Fibroblast of lung (primary cell): ENCODE results near the gene UBE2L3. TPM values are rescaled to one million over a fixed set of nuclear protein-coding genes. Genes with fewer than 3 reads are reported as not detected.
"Not testable (repeated sequence)": the region's sequence is repeated elsewhere in the genome, so short reads cannot be mapped to it uniquely, and the experiment has no call there.

Experiments
- DNase-seq, 2 donors: peaks; one replicate each; pipeline versions ENCODE4 v3.0.0 to v3.0.0-alpha.2; 2010; ENCODE audit warnings: low read depth in 2 of 2
- H2AFZ ChIP-seq: 2 replicates; pipeline ENCODE4 v1.5.1; 2012; ENCODE audit warnings: low read length, control low read depth, inconsistent platforms
- H3K27ac ChIP-seq: 2 replicates; pipeline ENCODE4 v1.5.1; 2011; ENCODE audit warnings: low read length, control low read depth; ENCODE audit not compliant: insufficient read depth
- H3K27me3 ChIP-seq: 2 replicates; pipeline ENCODE4 v1.5.1; 2011; ENCODE audit warnings: mild to moderate bottlenecking, low read length; ENCODE audit not compliant: control insufficient read depth, insufficient read depth
- H3K36me3 ChIP-seq: 2 replicates; pipeline ENCODE4 v1.5.1; 2011; ENCODE audit warnings: low read length; ENCODE audit not compliant: control insufficient read depth, insufficient read depth
- H3K4me1 ChIP-seq: 2 replicates; pipeline ENCODE4 v1.5.1; 2011; ENCODE audit warnings: low read length; ENCODE audit not compliant: control insufficient read depth, insufficient read depth; ENCODE audit errors: extremely low read depth
- H3K4me2 ChIP-seq: 2 replicates; pipeline ENCODE4 v1.5.1; 2011; ENCODE audit warnings: low read length, control low read depth; ENCODE audit not compliant: insufficient read depth; ENCODE audit errors: extremely low read depth
- H3K4me3 ChIP-seq, 4 experiments: fragments of 200-600 bp in 1 of 4; sonication (generic) in 1 of 4; replicated peaks in 1 of 4; 2 replicates each; pipeline ENCODE4 v1.5.1; 2011 to 2016; ENCODE audit warnings: low read length in 4 of 4, low read depth in 3 of 4, mild to moderate bottlenecking in 3 of 4, control low read depth in 2 of 4, inconsistent platforms in 1 of 4, mixed read lengths in 1 of 4; ENCODE audit not compliant: insufficient read depth in 1 of 4; ENCODE audit errors: control extremely low read depth in 1 of 4
- H3K79me2 ChIP-seq: 2 replicates; pipeline ENCODE4 v1.5.1; 2012; ENCODE audit warnings: mild to moderate bottlenecking, low read length, inconsistent platforms; ENCODE audit not compliant: control insufficient read depth, insufficient read depth
- H3K9ac ChIP-seq: 2 replicates; pipeline ENCODE4 v1.5.1; 2011; ENCODE audit warnings: mild to moderate bottlenecking, low read length, control low read depth; ENCODE audit not compliant: insufficient read depth
- H3K9me3 ChIP-seq: 2 replicates; pipeline ENCODE4 v1.5.1; 2012; ENCODE audit warnings: low read depth, low read length; ENCODE audit not compliant: control insufficient read depth, insufficient read depth
- H4K20me1 ChIP-seq: 2 replicates; pipeline ENCODE4 v1.5.1; 2011; ENCODE audit warnings: low read length; ENCODE audit not compliant: control insufficient read depth, insufficient read depth; ENCODE audit errors: extremely low read depth
- CTCF ChIP-seq, 2 donors: IDR thresholded peaks in 1 of 2; conservative IDR thresholded peaks in 1 of 2; 1 replicate in 1 of 2; 2 replicates in 1 of 2; pipeline ENCODE4 v1.5.1; 2011 to 2012; ENCODE audit warnings: low read length in 2 of 2, control low read depth in 1 of 2, inconsistent platforms in 1 of 2, low read depth in 1 of 2, mild to moderate bottlenecking in 1 of 2
- EZH2 ChIP-seq: IDR thresholded peaks from 2 replicates; pipeline ENCODE4 v1.5.1; 2012; ENCODE audit warnings: low read length, control low read depth, mild to moderate bottlenecking; ENCODE audit errors: missing control alignments
- polyA plus RNA-seq, 2 donors: library from polyadenylated mRNA; depleted of rRNA in 1 of 2; stranded (reverse) in 1 of 2; unstranded in 1 of 2; fragments of >200 nt; gene quantifications; 2 replicates each; pipeline ENCODE4 v1.2.1, GENCODE V29; 2011 to 2012; ENCODE audit warnings: missing spikeins in 1 of 2
- total RNA-seq: library from RNA; depleted of rRNA; stranded (reverse); fragments of >200 nt; gene quantifications from 2 replicates; pipeline ENCODE4 v1.2.1, GENCODE V29; 2014

Gene UBE2L3
- total and polyA plus RNA-seq, 2 donors (not counting 1 experiment from before 2014, with no cell fraction given): 23.8 to 82.4 TPM

GRCh38 chr22:21560657-21561056, 6.9 kb upstream of the UBE2L3 start:
- H3K4me2 ChIP-seq, H3K4me3 ChIP-seq, H3K9me3 ChIP-seq, H3K9ac ChIP-seq, DNase-seq, H3K27ac ChIP-seq, H3K27me3 ChIP-seq, H3K36me3 ChIP-seq, H4K20me1 ChIP-seq, H3K4me1 ChIP-seq, H3K79me2 ChIP-seq, H2AFZ ChIP-seq: not testable (repeated sequence)

GRCh38 chr22:21563912-21564311, 3.6 kb upstream of the UBE2L3 start:
- H3K9me3 ChIP-seq: no peaks in the 10 kb centered on the region
- H3K4me1 ChIP-seq: peaks cover 2% of the 10 kb centered on the region
- no peak for TF ChIP-seq EZH2
- no peak for TF ChIP-seq CTCF (conservative IDR thresholded peaks at IDR 0.05 in 1 of 2, IDR thresholded peaks at IDR 0.05 in 1 of 2; ENCODE audit: low read depth in 1 of 2, low read length in 2 of 2)
- DNase-seq: no peak
- no peak overlapping the region for H3K9ac ChIP-seq
- H3K27ac ChIP-seq: no peak overlapping the region
- H3K4me3 ChIP-seq: no peak overlapping the region
- peaks cover 2% of the 10 kb centered on the region for H4K20me1 ChIP-seq
- no peaks in the 10 kb centered on the region for H3K36me3 ChIP-seq
- H3K27me3 ChIP-seq: no peaks in the 10 kb centered on the region
- H3K79me2 ChIP-seq: peaks cover 15% of the 10 kb centered on the region
- H2AFZ ChIP-seq: no peak overlapping the region
- H3K4me2 ChIP-seq: no peak overlapping the region

- Histone ChIP-seq H3K4me1 (peaks cover 4% of the 10 kb centered on the region), H2AFZ (no peak overlapping the region), H3K9me3 (no peaks in the 10 kb centered on the region), H3K4me2 (no peak overlapping the region), H3K27me3 (no peaks in the 10 kb centered on the region), H3K36me3 (no peaks in the 10 kb centered on the region), H3K27ac (no peak overlapping the region), H3K79me2 (peaks cover 20% of the 10 kb centered on the region), H3K4me3 (no peak overlapping the region), H4K20me1 (peaks cover 2% of the 10 kb centered on the region), H3K9ac (no peak overlapping the region)
- DNase-seq: no peak
- TF ChIP-seq CTCF (conservative IDR thresholded peaks at IDR 0.05 in 1 of 2, IDR thresholded peaks at IDR 0.05 in 1 of 2; ENCODE audit: low read depth in 1 of 2, low read length in 2 of 2) (no peak), EZH2 (no peak)
Observed at GRCh38 chr22:21564411-21564810, 3.1 kb upstream of the UBE2L3 start.
